DMS53 treated with DMSO at 0.1 percent for 48 hours (cell line): Measurements from ENCODE around the gene GOLGA6C.
"Not testable (repeated sequence)": the region's sequence is repeated elsewhere in the genome, so short reads cannot be mapped to it uniquely, and the experiment has no call there.

Experiments used
- DNase-seq: peaks from one replicate; lab custom pipeline; 2025; ENCODE audit not compliant: unreplicated experiment; lab: John Stamatoyannopoulos, UW

The GOLGA6C gene, protein sequence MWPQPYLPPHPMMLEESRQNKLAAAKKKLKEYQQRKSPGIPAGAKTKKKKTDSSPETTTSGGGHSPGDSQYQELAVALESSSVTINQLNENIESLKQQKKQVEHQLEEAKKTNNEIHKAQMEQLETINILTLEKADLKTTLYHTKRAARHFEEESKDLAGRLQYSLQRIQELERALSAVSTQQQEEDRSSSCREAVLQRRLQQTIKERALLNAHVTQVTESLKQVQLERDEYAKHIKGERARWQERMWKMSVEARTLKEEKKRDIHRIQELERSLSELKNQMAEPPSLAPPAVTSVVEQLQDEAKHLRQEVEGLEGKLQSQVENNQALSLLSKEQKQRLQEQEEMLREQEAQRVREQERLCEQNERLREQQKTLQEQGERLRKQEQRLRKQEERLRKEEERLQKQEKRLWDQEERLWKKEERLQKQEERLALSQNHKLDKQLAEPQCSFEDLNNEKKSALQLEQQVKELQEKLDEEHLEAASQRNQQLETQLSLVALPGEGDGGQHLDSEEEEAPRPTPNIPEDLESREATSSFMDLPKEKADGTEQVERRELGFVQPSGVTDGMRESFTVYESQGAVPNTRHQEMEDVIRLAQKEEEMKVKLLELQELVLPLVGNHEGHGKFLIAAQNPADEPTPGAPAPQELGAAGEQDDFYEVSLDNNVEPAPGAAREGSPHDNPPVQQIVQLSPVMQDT

DNA sequence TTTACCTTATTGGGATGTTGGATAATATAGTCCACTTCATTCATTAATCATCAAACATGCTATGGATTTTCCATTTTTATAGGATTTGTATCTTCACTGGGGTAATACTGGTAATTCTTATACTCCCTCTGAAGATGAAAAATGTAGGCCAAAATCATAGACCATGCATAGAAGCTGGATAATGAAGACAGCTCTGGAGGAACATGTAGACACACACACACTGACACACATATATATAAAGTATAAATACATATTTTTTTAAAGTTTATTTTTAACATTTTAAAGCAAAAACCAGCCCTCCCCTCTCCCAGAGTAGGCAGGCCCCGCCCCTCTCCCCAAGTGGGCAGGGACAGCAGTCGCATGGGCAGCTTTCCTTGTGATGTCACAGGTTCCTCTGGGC lies at the start of gene GOLGA6C:
GOLGA6C (plus strand) TSS at position 301 of the 400 bp plus-strand sequence. CDS start 265 bp downstream, outside the sequence.
- not testable (repeated sequence) for DNase-seq

DNA sequence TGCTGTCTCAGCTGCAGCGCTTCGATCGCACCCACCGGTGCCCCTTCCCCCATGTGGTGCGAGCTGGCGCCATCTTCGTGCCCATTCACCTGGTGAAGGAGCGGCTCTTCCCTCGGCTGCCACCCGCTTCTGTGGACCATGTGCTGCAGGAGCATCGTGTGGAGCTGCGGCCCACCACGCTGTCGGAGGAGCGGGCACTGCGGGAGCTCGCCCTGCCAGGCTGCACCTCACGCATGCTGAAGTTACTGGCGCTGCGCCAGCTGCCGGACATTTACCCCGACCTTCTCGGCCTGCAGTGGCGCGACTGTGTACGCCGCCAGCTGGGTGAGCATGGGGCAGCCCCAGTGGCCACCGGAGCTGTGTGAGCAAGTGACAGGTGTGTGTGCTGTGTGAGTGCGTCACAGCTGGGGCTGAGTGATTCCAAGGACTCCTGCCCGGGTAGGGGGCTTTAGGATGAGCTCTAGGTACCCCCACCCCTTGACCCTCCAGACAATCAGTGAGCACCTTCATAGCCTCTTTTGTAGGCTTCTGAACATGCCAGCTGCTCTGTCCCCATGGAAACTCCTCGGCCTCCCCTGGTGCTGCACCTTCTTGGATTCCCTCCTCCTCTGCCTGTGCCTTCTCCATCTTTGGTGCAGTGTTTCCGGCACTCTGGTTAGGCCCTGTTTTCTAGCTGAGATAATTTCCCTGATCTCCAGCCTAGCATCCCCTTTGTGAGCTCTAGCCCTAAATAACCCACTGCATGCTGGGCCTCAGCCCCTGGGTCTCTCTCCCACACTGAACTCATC lies 49.4 kb upstream of the GOLGA6C start:
- no peak for DNase-seq

DNA sequence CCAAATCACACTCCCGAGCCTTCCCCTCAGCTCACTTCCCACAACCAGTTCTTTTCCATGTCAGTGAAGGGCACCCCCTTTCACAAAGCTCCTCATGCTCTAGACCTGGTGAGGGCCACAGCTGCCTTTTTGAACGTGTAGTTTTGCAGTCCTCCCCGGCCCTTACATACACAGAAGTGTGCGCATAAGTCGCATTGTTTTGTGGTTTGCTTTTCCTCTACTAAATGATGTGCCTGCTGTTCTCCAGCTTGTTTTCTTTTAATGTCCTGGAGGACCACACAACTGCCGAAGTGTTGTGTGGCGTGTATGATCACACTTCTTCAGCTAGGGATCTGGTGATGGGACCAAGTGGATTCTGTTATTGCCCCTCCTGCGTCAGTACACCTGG lies 48.9 kb upstream of the GOLGA6C start:
- DNase-seq, result no peak

DNA sequence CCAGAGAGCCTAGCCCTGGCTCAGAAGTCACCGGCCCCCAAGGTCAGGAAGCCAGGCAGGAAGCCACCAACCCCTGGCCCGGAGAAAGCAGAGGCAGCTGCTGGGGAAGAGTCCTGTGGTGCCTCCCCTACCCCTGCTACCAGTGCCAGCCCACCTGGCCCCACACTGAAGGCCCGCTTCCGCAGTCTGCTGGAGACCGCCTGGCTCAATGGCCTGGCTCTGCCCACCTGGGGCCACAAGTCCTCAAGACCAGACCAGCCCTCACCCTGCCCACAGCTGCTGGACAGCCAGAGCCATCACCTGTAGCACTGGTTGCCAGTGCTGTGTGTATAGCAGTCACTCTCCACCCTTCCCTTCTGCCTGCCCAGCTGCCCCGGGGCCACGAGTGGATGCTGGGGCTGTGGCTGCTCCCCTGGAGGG lies 47.3 kb upstream of the GOLGA6C start:
- no peak for DNase-seq

DNA sequence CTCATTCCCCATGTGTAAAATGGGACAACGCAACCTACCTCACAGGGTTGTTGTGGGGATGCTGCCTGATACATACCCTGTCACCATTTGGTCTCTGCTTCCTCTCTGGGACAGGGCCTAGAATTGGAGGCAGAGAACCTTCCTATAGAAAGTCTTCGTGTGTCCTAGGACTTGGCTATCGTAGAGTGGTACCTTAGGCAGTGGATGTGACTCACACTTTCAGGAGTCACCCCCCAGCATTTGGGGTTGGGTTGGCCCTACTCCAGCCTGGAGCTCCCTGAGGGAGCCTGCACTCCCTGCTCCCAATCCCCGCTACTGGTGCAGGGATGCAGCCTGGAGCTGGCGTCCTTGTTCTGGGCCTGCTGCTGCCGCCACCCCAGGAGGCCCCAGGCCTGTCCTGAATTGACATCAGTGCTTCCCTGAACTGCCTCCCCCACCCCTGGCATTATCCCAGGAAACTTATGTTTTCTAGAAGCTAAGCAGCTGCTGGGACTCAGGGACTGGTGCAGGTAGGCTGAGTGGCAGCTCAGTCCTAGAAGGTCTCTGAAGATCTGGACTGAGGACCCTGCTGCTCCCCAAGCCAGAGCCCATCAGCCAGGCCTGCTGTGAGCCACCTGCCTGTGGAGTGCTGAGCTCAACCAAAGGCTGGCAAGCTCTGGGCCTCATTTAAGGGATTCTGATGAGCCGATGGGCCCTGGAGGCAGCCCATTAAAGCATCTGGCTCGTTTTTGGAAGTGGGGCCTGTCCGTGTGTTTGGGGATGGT lies 46.5 kb upstream of the GOLGA6C start:
- DNase-seq, result no peak

DNA sequence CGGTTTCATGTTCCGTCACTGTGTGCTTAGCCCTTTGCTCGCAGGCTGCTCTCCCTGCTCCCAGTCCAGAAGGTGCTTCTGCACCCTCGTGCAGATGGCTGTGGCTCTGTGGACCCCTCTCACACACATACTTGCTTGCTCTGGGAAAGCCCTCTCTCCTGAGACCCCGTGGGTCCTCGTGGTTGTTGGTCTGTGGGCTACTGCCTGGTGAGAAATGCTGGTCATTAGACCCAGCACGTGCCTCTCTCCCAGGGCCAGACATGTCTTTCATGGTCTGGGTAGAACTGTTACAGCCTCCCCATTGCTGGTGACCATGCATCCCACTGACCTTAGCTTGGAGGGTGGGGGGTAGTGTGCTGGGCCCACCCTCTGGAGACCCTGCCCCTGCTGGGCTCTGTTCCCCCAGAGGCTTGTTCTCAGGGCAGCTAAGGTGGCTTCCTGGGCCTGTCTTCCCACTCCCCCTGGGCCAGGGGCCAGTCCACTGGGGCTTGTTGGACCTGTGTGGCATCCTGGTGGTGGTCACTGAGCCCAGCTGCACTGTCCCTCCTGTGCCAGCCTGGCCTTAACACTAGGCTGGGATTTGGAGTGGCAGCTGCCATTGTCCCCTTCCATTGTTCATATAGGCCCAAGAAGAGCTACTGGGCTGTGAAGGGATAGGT lies 45.8 kb upstream of the GOLGA6C start:
- no peak for DNase-seq

DNA sequence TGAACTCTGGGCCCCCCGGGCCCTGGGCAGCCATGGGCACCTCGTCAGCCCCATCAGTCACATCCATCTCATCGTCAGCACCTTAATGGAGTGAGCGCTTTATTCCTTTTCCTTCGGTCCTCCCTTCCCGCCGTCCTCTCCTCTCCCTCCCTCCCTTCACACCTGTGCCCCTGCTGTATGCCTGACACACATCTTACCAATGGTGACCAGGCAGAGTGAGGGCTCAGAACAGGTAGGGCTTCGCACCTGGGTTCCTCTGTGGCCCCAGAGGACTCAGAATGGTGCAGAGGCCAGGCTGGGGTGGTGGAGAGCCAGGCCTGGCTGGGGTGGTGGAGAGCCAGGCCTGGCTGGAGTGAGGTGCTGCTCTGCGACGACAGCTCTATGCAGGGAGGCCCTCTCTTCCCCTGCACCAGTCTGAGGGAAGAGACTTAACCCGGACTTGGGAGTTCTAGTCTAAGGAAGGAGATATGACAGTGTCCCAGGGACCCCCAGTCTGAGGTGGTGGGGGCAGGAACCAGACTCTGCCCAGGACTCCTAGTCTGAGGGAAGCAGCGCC lies 44.8 kb upstream of the GOLGA6C start:
- DNase-seq, result no peak

DNA sequence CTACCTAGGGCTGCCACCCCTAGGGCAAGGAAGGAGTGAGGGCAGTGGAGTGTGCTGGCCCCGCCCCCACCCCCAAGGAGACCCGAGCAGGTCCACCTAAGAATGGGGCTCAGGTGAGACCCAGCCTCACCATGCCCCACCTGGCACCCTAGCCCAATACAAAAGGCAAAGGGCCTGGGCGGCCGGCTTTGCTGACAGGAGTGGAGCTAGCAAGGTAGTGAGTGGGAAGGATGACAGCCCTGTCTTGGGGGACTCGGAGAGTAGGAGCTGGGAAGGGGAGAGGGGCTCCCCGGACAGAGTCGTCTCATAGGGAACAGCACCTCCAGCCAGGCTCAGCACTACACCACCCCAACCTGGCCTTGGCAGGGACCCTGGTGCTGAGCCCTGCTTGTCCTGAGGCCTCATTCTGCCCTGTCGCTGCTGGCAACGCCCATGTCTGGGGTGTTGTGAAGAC lies 44.3 kb upstream of the GOLGA6C start:
- no peak for DNase-seq

DNA sequence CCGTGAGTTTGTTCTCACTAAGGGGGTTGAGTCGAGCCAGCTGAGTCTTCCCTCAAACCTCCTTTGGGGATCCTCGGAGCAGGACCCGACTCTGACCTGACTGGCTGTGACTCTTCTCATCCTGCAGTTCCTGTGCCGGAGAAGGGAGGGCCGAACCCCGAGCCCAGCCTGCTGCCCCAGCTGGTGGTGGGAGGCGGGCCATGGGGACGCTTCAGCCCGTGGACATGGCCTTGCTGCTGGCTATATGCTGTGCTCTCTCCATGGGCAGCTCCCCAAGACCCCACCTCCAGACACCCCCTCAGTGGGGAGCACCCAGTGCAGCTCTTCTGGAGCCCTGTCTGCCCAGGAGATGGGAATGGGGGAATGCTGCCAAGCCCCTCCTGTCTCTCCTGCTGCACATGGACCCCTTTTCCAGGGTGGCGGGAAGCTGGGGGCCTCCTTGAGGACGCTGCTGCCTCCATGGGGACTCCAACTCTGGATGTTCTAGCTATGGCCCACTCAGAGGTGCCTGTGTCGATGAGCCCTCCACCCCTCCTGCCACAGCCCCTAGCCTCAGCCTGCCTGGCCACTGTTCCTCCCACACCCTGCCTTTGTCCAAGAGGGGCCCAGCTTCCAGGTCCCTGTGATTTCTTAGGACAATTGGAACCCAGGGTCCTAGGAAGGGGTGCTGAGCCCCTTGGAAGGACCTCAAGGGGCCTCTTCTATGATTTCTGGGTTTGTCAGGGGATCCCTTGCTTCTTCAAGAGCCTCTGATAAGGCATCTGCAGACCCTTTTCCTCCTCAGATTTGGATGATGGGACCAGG lies 43.6 kb upstream of the GOLGA6C start:
- no peak for DNase-seq

DNA sequence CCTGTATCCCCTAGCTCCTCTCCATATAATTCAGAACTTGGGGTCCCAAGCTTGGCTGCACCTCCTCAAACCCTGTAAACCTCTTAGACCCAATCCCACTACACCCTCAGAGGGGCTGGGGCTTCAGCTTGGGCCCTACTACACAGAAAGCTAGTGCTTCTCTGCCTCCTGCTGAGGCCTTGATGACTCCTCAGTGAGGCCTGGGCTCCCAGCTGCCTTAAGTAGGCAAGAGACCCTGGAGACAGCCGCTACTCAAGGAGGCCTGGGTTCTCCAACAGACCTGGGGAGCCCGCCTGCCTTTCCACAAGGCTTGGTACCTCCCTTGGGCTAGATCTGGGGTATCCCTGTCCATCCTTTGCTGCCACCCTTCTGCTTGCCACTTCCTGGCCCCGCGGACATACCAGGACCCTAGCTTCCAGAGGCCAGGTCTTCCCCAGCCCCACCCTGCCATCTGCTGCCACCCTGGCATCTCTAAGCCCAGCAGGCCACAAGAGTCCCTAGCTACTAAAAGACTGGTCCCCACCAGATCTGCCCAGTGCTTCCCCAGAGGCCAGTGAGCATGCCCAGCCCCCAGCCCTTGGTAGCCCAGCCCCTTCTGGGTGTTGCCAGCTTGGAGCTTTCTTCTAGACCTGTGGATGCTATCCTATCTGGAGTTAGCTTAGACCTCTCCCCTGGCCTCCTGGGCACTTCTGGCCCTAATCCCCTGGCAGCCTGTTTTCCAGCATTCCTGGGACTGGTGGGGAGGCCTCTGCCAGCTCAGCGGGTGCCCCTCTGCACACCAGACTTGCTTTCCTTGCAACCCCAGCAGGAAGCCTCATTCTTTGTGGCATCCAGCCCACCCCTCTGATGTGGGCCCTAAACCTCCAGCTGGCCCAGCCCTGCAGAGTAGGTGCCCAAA lies 42.8 kb upstream of the GOLGA6C start:
- no peak for DNase-seq

DNA sequence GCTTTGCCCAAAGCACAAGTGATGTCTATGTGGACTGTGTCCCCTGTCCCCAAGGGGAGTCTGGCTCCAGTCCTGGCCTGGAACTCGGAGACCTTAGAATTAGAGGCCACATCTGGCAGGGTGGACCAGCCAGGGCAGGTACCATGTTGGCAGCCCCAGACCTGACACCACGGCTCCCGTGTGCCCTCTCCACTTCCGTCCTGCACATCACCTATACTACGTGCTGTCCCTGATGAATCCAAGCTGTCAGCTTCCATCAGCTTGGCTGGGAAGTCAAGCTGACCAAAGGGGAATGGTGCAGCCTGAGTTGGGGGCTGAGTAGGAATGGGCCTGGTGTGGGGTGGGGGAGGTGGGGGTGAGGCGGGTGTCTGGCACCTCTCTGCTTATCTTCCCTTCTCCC lies 41.1 kb upstream of the GOLGA6C start:
- DNase-seq, result no peak

DNA sequence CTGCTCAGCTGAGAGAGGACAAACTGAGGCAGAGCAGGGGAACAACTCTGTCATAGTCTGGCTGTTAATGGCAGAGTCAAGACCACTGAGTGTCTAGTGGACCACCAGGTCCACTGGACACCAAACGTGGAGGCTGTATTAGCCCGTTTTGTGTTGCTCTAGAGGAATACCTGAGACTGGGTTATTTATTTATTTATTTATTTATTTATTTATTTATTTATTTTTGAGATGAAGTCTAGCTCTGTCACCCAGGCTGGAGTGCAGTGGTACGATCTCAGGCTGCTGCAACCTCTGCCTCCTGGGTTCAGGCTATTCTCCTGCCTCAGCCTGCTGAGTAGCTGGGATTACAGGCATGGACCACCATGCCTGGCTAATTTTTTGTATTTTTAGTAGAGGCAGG lies 40.6 kb upstream of the GOLGA6C start:
- DNase-seq, result not testable (repeated sequence)

DNA sequence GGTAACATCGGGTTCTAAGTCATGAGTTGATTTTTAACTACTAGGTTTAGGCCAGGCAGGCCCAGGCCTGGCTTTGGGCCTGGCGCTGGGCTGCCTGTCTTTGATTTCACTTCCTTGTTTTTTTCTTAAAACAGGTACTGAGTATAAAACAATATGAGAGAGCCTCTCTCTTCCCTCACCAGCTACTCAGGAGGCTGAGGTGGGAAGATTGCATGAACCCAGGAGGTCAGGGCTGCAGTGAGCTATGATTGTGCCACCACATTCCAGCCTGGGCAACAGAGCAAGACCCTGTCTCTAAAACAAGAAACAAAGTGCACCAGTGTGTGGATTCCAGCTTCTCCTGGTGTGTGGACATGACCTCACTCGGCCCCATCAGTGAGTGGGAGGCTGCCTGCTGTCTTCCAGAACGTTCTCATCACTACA lies 38.6 kb upstream of the GOLGA6C start:
- not testable (repeated sequence) for DNase-seq

DNA sequence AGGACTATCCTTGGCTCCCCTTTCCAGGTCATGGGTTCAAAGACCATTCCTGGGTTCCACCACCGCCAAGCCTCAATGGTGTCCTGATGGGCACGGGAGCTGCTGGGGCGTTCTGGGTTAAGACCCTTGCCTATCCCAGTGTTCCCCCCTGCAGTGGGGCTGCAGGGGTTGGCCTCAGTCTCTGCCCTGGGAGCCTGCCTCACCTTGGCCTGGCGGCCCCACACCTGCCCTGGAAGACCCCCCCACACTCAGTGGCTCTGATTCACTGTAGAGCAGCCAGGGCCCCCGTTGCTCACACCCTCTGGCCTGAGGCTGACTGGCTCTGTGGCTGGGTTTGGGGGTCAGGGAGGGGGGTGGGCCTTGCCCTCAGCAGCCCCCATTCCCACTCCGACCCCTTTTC lies 34.4 kb upstream of the GOLGA6C start:
- DNase-seq, result no peak

DNA sequence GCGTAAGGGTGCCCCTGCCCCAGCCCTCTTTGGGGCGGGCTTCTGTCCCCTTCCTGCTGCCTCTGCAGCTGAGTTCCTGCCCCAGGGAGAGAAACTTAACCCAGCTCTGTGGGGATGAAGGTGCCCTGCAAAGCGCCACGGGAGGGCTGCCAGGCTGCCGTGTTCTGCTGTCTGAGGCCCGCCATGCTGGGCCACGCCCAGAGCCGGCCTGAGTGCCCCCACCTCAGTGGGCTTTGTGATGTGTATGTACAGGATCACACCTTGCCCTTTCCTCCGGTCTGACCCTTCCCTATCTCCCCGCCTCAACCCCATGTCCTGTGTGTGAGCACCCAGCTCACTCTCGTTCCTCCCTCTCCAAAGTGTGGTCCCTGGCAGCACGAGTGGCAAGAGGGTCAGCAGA lies 33.9 kb upstream of the GOLGA6C start:
- no peak for DNase-seq

DNA sequence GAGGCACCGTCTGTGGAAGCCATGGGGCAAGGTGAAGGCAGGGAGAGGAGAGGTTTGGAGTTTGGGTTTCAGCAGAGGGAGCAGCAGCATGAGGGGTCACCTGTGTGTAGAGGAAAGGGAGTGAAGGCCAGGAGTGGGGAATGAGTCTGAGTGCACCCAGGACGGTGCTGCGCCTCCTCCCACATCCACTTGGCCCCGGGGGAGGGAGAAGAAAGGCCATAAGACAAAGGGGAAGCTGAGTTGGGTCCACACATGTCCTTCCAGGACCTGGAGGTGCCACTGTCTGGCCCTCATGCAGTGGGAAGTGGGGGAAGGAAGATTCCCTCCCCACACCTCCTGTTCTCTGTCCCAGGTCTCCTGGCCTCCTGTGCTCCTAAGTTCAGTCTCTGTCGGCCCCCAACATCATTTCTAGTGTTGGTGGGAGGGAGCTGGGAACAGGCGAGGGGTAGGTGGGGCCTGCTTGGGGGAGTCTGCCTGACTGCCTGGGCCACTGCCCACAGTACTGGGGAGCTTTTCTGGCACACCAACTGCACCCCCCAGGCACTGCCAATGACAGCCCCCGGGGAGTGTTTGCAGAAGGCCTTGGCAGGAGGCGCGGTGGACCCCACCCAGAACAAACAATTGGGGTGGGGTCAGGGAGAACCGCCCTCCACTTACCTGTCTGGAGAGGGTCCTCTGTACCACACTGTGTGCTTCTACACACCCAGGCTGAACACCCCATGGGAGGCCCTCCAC lies 32.9 kb upstream of the GOLGA6C start:
- DNase-seq, result not testable (repeated sequence)

DNA sequence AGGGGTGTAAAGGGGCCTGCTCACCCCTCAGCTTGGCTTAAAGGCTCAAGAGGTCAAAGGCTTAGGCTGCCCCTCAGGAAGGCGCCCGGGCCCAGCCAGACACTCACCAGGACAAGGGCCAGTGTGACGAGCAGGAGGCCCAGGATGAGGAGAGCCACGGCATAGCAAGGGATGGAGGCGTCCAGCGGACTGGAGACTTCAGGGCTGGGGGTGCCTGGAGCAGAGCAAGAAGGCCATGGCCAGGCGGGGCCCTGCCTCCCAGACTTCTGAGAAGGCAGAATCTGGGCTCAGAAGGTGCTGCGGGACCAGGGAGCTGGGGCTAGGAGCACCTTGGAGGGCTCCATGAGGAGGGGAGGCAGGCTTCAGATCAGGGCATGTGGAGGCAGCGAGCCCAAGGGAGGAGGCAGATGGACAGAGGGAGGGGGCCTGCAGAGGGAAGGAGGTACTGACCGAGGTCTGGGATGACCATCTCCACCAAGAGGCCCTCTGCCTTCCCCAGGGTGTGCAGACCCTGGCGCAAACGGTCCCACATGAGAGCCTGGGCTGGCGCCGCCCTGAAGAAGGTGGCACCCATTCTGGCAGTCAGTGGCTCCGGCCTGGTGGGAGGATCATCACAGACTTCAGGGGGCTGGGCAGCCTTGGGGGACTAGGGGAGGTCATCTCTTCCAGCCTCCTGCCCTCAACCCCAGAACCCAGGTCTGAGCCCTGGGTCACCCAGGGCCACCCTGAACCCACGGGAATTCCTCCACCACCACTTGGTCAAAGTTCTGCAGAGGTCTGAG lies 32.0 kb upstream of the GOLGA6C start:
- DNase-seq, result no peak
